Gastroesophageal sphincter (tissue), 3 donors: ENCODE measurements around the gene AMBN.

Experiments
- CTCF ChIP-seq, 4 experiments: fragments of 200-600 bp in 2 of 4; fragments of 450-650 bp in 2 of 4; sonication (generic) in 1 of 4; IDR thresholded peaks; one replicate each; pipeline ENCODE4 v1.5.1; 2017 to 2019; ENCODE audit warnings: antibody characterized with exemption in 4 of 4, mild to moderate bottlenecking in 2 of 4, moderate library complexity in 2 of 4
- POLR2A ChIP-seq, 2 donors: fragments of 450-650 bp; IDR thresholded peaks; one replicate each; pipeline ENCODE4 v1.6.1; 2017; ENCODE audit warnings: antibody characterized with exemption in 2 of 2, mild to moderate bottlenecking in 2 of 2, moderate library complexity in 1 of 2
- POLR2AphosphoS5 ChIP-seq: sonication (generic); formaldehyde crosslinking; IDR thresholded peaks from one replicate; pipeline ENCODE4 v1.6.1; 2017; ENCODE audit warnings: antibody characterized with exemption

- TF ChIP-seq POLR2AphosphoS5 (no peak), POLR2A (IDR thresholded peaks at IDR 0.05) (no peak), CTCF (IDR thresholded peaks at IDR 0.05) (no peak)
Observed at GRCh38 chr4:70632028-70632427, 40.0 kb downstream of the AMBN start.
